ENCODE measurements around the gene RRM2. TPM values are rescaled to one million over a fixed set of nuclear protein-coding genes. Genes with fewer than 3 reads are reported as not detected.
A peak's percentile ranks its signal among the peaks of the same experiment; 100 is the strongest.

Gene RRM2
- polyA plus RNA-seq, 1 donor (not counting 4 experiments of a cell fraction or from before 2014, with no cell fraction given): 25.7 TPM

DNA sequence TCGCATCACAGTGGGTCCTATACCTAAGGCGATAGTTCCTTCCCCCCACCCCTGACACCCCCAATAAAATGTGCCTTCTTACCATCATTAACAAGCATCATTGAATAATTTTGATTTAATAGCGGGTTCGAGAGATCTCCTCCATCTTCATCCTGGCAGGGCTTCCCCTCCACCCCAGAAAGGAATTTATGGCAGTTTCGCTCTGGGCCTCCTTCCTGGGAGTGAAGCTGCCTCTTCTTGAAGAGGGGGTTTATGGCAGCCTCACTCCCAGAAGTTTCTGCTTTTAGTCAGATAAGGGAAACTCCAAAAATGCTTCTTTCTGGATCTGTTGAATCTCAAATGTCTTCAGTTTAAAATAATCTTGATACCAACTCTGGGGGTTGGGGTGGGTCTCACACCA is 45.7 kb downstream of the RRM2 start:
- Histone ChIP-seq H3K36me3 (ENCODE audit: control insufficient read depth in 2 of 2, extremely low read depth in 1 of 2, insufficient read depth in 2 of 2, low read length in 2 of 2) (no peaks in the 10 kb centered on the region), H3K4me2 (ENCODE audit: control insufficient read depth, extremely low read depth, insufficient read depth, low read depth, low read length) (no peak overlapping the region), H3K79me2 (ENCODE audit: control insufficient read depth, insufficient read depth, low read length) (no peaks in the 10 kb centered on the region), H3K9me3 (ENCODE audit: control insufficient read depth, low read depth, low read length) (no peaks in the 10 kb centered on the region), H3K4me1 (ENCODE audit: control insufficient read depth, extremely low read depth, insufficient read depth, low read length) (peaks cover 6% of the 10 kb centered on the region), H4K20me1 (ENCODE audit: control insufficient read depth, extremely low read depth, insufficient read depth, low read length) (no peaks in the 10 kb centered on the region), H3K9ac (ENCODE audit: control insufficient read depth, extremely low read depth, insufficient read depth, low read length) (no peak overlapping the region), H2AFZ (ENCODE audit: control insufficient read depth, low read length) (no peak overlapping the region), H3K9me1 (ENCODE audit: control insufficient read depth, extremely low read depth, insufficient read depth, low read length) (no peaks in the 10 kb centered on the region), H3K4me3 (ENCODE audit: control insufficient read depth in 2 of 3, extremely low read depth in 1 of 3, insufficient read depth in 2 of 3, low read depth in 1 of 3, low read length in 3 of 3) (no peak overlapping the region), H3K27me3 (ENCODE audit: control insufficient read depth, extremely low read depth, insufficient read depth, low read length) (no peaks in the 10 kb centered on the region), H3K27ac (ENCODE audit: control insufficient read depth, insufficient read depth, low read length) (no peak overlapping the region)
- TF ChIP-seq EZH2 (IDR thresholded peaks at IDR 0.05; ENCODE audit: low read length): no peak
- TF ChIP-seq, protein P1, sequence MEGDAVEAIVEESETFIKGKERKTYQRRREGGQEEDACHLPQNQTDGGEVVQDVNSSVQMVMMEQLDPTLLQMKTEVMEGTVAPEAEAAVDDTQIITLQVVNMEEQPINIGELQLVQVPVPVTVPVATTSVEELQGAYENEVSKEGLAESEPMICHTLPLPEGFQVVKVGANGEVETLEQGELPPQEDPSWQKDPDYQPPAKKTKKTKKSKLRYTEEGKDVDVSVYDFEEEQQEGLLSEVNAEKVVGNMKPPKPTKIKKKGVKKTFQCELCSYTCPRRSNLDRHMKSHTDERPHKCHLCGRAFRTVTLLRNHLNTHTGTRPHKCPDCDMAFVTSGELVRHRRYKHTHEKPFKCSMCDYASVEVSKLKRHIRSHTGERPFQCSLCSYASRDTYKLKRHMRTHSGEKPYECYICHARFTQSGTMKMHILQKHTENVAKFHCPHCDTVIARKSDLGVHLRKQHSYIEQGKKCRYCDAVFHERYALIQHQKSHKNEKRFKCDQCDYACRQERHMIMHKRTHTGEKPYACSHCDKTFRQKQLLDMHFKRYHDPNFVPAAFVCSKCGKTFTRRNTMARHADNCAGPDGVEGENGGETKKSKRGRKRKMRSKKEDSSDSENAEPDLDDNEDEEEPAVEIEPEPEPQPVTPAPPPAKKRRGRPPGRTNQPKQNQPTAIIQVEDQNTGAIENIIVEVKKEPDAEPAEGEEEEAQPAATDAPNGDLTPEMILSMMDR (optimal IDR thresholded peaks at IDR 0.05 in 1 of 3, IDR thresholded peaks at IDR 0.05 in 1 of 3, conservative IDR thresholded peaks at IDR 0.05 in 1 of 3; ENCODE audit: extremely low read depth in 1 of 3, insufficient read depth in 2 of 3, low read length in 3 of 3): no peak
- DNase-seq (ENCODE audit: low read depth, low spot score): no peak
- no peak for FAIRE-seq
- dilution Hi-C loops (cut with MboI; ENCODE audit: extremely low pct_ligation_motif_present, low sequenced_read_pairs): no loop called here

DNA sequence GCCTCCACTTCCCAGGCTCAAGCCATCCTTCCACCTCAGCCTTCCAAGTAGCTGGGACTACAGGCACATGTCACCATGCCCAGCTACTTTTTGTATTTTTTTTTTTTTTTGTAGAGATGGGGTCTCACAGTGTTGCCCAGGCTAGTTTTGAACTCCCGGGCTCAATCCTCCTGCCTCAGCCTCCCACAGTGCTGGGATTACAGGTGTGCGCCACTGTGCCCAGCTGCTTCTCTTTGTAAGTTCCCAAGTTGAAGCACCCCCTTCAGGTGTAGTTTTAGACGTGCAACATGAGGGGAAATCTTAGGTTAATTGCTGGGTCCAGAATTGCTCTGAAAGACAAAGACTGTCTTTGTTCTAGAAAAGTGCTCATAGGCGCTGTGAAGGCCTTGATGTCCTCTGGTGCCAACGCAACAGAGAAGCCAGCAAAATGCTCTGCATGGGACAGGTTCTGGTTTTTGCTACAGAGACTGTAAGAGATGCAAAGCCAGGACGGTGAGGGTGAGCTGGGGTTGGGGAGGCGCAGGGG is 46.6 kb downstream of the RRM2 start:
- Histone ChIP-seq H3K9me1 (ENCODE audit: control insufficient read depth, extremely low read depth, insufficient read depth, low read length) (no peaks in the 10 kb centered on the region), H3K9ac (ENCODE audit: control insufficient read depth, extremely low read depth, insufficient read depth, low read length) (no peak overlapping the region), H3K4me3 (ENCODE audit: control insufficient read depth in 2 of 3, extremely low read depth in 1 of 3, insufficient read depth in 2 of 3, low read depth in 1 of 3, low read length in 3 of 3) (no peak overlapping the region), H2AFZ (ENCODE audit: control insufficient read depth, low read length) (no peak overlapping the region), H3K4me1 (ENCODE audit: control insufficient read depth, extremely low read depth, insufficient read depth, low read length) (no peaks in the 10 kb centered on the region), H3K27ac (ENCODE audit: control insufficient read depth, insufficient read depth, low read length) (no peak overlapping the region), H3K79me2 (ENCODE audit: control insufficient read depth, insufficient read depth, low read length) (no peaks in the 10 kb centered on the region), H3K9me3 (ENCODE audit: control insufficient read depth, low read depth, low read length) (no peaks in the 10 kb centered on the region), H3K27me3 (ENCODE audit: control insufficient read depth, extremely low read depth, insufficient read depth, low read length) (no peaks in the 10 kb centered on the region), H4K20me1 (ENCODE audit: control insufficient read depth, extremely low read depth, insufficient read depth, low read length) (no peaks in the 10 kb centered on the region), H3K36me3 (ENCODE audit: control insufficient read depth in 2 of 2, extremely low read depth in 1 of 2, insufficient read depth in 2 of 2, low read length in 2 of 2) (no peaks in the 10 kb centered on the region), H3K4me2 (ENCODE audit: control insufficient read depth, extremely low read depth, insufficient read depth, low read depth, low read length) (no peak overlapping the region)
- dilution Hi-C loops (cut with MboI; ENCODE audit: extremely low pct_ligation_motif_present, low sequenced_read_pairs): no loop called here
- DNase-seq (ENCODE audit: low read depth, low spot score): no peak
- no peak for TF ChIP-seq EZH2 (IDR thresholded peaks at IDR 0.05; ENCODE audit: low read length)
- TF ChIP-seq, protein P1 (optimal IDR thresholded peaks at IDR 0.05 in 1 of 3, IDR thresholded peaks at IDR 0.05 in 1 of 3, conservative IDR thresholded peaks at IDR 0.05 in 1 of 3; ENCODE audit: extremely low read depth in 1 of 3, insufficient read depth in 2 of 3, low read length in 3 of 3): peak in 1 of 3 experiments; percentile 10
- no peak for FAIRE-seq
